MM.1S (cell line): Measurements from ENCODE around the gene CCT4.

Source experiments
- EZH2phosphoT487 ChIP-seq: fragments of 300-600 bp; sonication (generic); IDR thresholded peaks from 2 replicates; pipeline ENCODE4 v1.6.1; 2018; ENCODE audit warnings: antibody characterized with exemption, low read length
- TF ChIP-seq, protein P1 (sequence below): fragments of 300-600 bp; sonication (generic); IDR thresholded peaks from 2 replicates; pipeline ENCODE4 v1.5.1; 2016; ENCODE audit warnings: antibody characterized with exemption, low read length, mixed read lengths

DNA sequence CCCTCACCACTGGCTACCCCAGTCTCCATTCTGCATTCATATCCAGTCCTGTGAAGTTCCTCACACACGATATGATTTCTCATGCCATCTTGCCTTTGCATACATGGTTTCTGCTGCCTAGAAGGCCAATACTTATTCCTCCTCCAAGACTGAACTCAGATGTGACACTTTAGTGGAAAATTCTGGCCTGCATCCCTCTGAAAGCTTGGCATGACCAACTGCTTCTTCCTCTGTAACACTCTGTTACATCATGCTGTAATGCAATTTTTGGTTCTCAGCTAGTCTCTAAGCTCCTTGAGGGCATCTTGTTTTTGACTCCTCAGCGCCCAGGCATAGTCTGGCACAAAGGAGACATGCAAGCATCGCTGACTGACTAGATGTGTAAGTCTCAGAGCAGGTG is 47.2 kb downstream of the CCT4 start:
- TF ChIP-seq, protein P1, sequence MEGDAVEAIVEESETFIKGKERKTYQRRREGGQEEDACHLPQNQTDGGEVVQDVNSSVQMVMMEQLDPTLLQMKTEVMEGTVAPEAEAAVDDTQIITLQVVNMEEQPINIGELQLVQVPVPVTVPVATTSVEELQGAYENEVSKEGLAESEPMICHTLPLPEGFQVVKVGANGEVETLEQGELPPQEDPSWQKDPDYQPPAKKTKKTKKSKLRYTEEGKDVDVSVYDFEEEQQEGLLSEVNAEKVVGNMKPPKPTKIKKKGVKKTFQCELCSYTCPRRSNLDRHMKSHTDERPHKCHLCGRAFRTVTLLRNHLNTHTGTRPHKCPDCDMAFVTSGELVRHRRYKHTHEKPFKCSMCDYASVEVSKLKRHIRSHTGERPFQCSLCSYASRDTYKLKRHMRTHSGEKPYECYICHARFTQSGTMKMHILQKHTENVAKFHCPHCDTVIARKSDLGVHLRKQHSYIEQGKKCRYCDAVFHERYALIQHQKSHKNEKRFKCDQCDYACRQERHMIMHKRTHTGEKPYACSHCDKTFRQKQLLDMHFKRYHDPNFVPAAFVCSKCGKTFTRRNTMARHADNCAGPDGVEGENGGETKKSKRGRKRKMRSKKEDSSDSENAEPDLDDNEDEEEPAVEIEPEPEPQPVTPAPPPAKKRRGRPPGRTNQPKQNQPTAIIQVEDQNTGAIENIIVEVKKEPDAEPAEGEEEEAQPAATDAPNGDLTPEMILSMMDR, result no peak
- TF ChIP-seq EZH2phosphoT487, result no peak
